GM12875 (cell line): Measurements from ENCODE around the gene GET3.

Source experiments
- H3K4me3 ChIP-seq: one replicate; pipeline ENCODE4 v1.5.1; 2011; ENCODE audit warnings: low read depth, low read length, control low read depth
- TF ChIP-seq, protein P1 (sequence below): IDR thresholded peaks from 2 replicates; pipeline ENCODE4 v1.5.1; 2011; ENCODE audit warnings: low read depth, mild to moderate bottlenecking, control low read depth, inconsistent platforms, low read length, moderate library complexity, borderline replicate concordance; ENCODE audit not compliant: insufficient read depth

The GET3 gene

DNA sequence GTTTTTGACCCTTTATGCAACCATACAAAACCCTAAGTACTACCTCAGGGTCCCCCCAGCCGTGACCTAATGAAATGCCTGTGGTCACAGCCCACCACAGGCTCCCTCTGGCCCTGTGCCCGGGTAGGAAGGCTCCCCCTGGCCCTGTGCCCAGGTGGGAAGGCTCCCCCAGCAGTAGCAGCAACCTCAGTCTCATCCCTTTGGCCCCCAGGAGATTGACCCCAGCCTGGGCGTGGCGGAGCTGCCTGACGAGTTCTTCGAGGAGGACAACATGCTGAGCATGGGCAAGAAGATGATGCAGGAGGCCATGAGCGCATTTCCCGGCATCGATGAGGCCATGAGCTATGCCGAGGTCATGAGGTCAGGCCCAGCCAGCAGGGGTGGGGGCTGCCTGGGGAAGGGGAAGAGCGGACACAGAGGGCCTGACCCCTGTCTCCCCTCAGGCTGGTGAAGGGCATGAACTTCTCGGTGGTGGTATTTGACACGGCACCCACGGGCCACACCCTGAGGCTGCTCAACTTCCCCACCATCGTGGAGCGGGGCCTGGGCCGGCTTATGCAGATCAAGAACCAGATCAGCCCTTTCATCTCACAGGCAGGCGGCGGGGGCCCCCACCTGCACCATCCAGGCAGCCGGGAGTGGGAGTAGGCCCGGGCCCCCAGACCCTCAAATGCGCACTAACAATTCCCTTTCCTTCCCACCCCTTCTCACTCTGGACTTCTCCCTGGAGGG lies 8.0 kb downstream of the GET3 start:
- TF ChIP-seq, protein P1, sequence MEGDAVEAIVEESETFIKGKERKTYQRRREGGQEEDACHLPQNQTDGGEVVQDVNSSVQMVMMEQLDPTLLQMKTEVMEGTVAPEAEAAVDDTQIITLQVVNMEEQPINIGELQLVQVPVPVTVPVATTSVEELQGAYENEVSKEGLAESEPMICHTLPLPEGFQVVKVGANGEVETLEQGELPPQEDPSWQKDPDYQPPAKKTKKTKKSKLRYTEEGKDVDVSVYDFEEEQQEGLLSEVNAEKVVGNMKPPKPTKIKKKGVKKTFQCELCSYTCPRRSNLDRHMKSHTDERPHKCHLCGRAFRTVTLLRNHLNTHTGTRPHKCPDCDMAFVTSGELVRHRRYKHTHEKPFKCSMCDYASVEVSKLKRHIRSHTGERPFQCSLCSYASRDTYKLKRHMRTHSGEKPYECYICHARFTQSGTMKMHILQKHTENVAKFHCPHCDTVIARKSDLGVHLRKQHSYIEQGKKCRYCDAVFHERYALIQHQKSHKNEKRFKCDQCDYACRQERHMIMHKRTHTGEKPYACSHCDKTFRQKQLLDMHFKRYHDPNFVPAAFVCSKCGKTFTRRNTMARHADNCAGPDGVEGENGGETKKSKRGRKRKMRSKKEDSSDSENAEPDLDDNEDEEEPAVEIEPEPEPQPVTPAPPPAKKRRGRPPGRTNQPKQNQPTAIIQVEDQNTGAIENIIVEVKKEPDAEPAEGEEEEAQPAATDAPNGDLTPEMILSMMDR = no peak
- H3K4me3 ChIP-seq = no peak overlapping the region

DNA sequence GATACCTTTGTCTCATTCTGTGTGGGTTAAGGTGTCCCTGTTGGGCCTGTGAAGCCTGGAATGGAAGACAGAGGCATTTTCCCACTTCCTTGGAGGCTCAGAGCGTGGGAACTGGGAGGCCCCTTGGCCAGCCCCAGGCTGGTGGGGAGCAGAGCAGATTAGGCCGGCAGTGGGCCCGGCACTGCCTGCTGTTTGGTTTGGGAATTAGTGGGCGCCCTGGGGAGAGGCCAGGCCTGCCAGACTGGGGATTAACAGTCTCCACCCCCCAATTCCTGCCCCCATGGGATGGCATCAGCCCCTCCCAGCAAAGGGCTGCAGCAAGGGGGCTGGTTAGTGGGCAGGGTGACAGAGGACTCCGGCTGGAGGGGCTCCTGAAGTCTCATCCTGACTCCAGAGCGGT lies 11.2 kb downstream of the GET3 start:
- H3K4me3 ChIP-seq = no peak overlapping the region
- TF ChIP-seq, protein P1 = no peak

DNA sequence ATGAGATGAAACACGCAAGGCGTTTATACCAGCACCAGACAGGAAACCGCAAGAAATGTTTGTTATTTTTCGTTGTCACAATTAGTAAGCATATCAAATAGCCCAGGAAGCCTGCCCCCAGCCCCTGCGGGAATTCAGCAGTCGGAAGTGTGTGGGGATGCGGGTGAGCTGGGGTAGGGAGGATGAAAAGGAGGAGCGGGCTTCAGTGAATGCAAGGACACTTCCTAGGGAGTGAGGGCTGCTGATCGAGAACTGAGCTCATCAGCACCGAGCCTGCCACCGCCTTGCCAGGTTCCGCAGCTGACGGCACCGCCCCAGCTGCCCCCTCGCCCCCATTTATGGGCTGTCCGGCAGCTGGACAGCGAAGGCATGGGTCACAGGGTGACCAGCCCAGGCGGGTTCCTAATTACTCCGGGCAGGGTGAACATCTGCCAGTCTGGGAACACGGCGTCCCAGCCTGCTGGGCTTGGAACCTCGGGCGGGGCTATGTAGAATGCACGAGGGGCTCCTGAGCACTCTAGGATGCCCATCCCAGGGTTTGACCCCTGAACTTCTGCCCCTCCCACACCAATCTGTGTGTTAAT lies 12.7 kb downstream of the GET3 start:
- no peak overlapping the region for H3K4me3 ChIP-seq
- TF ChIP-seq, protein P1 = no peak

- no peak overlapping the region for H3K4me3 ChIP-seq
- TF ChIP-seq, protein P1 = no peak
Observed at GRCh38 chr19:12750851-12751250, 13.6 kb downstream of the GET3 start.

GRCh38 chr19:12751635-12752034 lies 14.3 kb downstream of the GET3 start, which contains the start of gene BEST2:
Gene BEST2 (plus strand): TSS chr19:12751791. CDS start chr19:12752593, 802 bp downstream.
- TF ChIP-seq, protein P1 = no peak
- no peak within 1 kb of the TSS for H3K4me3 ChIP-seq

GRCh38 chr19:12752056-12752781 lies 14.9 kb downstream of the GET3 start:
- no peak overlapping the region for H3K4me3 ChIP-seq
- TF ChIP-seq, protein P1 = no peak
